Head of caudate nucleus (tissue), 42 donors: ENCODE results near the gene LRCH1.

Experiments
- DNase-seq, 42 donors: peaks; one replicate each; pipeline versions ENCODE4 v3.0.0 to v3.0.0-alpha.2; 2020 to 2021; ENCODE audit warnings: mixed read lengths in 7 of 42
- intact Hi-C: fragments of 100-400 bp; cut with DNase I; formaldehyde crosslinking; loops from one replicate; pipeline ENCODE4 v1.15.0; 2022

LRCH1 gene

DNA sequence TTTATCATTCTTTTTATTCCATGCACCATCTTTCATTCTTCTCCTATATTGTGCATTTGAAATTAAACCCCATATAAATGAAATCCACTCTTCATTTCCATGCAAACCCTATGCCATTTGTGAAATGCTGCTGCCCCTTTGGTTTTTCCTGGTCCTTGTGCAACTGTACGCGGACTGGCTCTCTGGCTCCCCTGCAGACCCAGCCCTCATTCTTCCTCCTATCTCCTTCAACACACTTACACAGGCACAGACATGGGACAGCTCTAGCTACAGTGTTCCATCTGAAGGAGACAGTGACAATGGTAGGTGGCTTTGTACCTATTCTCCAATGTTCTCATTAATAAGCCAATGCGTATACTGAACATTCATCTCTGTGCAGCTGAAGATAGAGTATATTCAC lies 162.4 kb downstream of the LRCH1 start:
- no peak for DNase-seq
- intact Hi-C loops = loop anchor here (10.0 kb wide), 1 partner anchor 161 kb away; the partner anchor contains the start of gene LRCH1

DNA sequence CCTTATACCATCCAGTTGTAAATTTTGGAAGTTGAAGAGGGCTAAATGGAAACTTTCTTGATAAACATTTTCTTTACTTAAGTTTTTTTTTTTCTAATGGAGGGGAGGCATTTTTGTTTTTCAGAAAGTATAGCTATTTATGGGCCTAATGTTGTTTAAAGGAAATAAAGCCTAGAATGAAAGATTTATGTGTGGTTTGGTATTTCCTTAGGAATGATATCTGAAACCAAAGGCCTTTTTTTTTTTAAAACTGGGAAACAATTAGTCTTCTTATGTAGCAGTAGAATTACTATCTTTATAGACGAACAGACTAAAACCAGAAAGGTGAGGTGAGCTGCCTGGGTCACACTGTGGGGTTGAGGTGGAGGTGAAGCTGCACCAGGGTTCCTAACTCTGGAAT lies 163.9 kb downstream of the LRCH1 start:
- intact Hi-C loops = loop anchor here (10.0 kb wide), 1 partner anchor 162 kb away; the partner anchor contains the start of gene LRCH1
- no peak for DNase-seq

DNA sequence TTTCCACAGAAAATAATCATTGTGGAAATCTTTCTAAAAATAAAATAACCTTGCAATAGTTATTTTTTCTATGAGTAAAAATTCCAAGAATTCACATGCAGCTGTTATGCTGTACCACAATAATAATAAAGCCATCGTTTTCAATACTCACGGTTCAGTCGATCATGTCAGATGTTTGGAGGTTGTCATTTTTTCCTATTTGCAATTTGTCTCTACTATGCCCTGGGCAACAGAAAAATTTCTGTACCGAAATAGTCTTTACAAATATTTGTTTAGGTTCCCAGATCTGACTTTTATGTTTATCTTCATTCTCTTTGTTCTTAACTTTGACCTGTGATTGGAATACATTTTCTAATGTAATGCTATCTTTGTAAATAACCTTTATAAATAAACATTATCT lies 164.3 kb downstream of the LRCH1 start:
- intact Hi-C loops = loop anchor here (10.0 kb wide), 1 partner anchor 162 kb away; the partner anchor contains the start of gene LRCH1
- no peak for DNase-seq

DNA sequence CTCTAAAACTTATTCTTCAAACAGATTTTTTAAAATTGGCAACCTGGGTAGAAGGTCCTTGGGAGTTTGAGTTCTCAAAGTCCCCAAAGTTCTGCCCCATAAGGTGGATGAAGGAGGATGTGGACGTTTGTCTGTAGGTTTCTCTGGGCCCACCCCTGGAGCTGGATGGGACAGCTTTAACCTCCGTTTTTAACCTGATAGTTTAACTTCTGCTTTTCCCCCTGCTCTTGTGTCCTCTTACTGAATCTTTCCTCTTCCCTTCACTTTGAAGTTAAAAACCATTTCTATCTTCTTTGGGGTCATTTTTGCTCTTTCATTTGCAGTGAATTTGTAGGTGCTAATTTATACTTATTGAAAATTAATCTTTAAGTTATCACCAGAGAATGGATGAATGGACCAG lies 164.9 kb downstream of the LRCH1 start:
- intact Hi-C loops = loop anchor here (10.0 kb wide), 1 partner anchor 163 kb away; the partner anchor contains the start of gene LRCH1
- no peak for DNase-seq

DNA sequence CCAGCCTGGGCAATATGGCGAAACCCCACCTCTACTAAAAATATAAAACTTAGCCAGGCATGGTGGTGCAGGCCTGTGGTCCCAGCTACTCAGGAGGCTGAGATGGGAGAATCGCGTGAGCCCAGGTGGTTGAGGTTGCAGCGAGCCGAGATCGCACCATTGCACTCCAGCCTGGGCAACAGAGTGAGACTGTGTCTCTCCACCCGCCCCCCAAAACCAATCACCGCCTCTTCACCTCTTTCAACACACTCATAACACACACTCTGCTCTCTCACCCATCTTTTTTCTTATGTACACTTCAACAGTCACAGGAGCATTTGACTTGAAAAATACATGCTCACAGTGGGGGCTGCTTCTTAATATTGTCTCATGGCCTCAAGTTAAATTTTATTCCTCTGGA lies 167.2 kb downstream of the LRCH1 start:
- no peak for DNase-seq
- intact Hi-C loops = loop anchor here (5.0 kb wide), 1 partner anchor 228 kb away; no protein-coding TSS in a partner anchor

DNA sequence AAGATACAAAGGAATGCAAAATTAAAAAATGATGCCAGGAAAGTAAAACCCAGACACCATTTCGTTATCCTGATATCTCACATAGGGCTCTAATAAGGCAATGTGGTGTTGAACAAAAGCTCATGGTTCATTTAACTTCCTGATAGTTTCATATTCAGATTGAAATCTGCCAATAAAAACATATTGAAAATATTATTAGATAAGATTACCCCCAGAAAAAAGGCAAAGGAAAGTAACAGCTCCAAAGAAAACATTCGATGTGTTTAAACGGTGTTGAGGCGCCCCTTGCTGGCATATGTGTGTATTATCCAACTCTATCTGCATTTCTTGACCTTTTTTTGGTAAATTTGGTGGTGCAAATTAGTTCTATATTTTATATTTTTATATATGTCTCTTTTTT lies 168.1 kb downstream of the LRCH1 start:
- intact Hi-C loops = loop anchor here (5.0 kb wide), 1 partner anchor 229 kb away; no protein-coding TSS in a partner anchor
- DNase-seq = peak in 36 of 42 donors; percentile 14 to 73 (median 51)

DNA sequence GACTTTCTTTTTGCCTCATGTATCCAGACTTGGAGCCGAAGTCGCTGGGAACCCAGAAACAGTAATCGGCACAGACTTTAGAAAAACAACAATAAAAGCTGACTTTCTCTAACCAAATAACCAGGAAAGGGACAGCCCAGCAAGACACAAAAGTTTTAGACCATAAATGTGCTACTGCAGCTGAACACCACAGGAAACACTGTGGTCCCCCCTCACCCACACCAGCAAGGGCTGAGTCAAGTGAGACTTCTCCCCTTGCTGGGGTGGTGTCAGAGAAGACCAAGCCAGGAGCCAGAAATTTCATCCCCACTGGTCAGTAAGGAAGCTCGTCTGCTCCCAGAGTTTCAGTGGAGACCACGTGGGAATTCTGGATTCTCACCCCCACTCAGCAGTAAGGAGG lies 173.4 kb downstream of the LRCH1 start:
- intact Hi-C loops = no loop called here
- no peak for DNase-seq

DNA sequence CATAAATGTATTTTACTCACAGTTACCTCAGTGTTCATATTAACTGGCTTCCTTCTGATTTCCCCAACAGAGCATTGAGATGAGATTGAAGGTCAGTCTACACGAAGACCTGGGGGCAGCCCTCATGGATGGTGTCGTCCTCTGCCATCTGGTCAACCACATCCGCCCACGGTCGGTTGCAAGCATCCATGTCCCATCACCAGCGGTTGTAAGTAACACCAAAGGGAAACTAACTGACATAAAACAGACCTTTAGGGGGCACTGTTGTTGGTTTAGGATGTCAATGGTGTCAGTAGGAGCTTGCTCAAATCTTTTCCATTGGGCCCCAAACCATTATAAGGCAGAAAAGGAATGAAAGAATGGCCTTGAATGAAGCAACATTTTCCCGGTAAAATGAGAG lies 175.8 kb downstream of the LRCH1 start:
- intact Hi-C loops = no loop called here
- DNase-seq = no peak

DNA sequence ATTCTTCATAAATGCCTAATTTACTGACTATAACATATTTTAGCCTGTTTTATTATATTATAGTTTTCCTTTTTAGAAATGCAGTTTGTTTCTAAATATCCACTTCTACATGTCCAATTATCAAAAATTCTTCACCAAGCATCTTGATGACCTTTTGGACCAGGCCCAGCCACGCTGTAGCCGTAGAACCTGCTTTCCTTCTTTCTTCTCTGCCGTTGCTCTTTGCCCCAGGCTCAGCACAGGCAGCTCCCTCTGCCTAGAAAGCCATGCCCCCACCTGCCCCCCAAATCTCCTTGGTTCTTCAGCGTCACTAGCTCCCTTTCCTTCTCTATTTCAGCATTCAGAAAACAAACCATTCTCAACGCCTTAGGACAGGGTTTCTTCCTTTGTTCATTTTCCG lies 178.6 kb downstream of the LRCH1 start:
- DNase-seq = no peak
- intact Hi-C loops = no loop called here

DNA sequence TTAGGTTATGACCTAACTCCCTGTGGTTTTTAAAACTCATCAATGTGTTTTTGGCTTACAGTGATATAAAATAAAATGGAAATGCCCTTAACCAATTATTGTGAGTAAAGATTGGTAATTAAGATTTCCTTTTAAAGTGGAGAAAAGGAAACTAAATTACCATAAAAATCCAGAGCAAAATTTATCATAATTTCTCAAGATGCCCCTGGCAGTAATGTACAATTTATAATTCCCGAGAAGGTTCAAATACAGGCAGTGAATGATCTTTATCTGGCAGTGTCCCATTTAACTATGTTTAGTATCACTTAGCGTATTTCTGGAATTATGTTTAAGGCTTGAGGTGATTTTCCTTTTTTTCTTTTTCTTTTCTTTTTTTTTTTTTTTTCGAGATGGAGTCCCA lies 182.5 kb downstream of the LRCH1 start:
- intact Hi-C loops = no loop called here
- DNase-seq = no peak

DNA sequence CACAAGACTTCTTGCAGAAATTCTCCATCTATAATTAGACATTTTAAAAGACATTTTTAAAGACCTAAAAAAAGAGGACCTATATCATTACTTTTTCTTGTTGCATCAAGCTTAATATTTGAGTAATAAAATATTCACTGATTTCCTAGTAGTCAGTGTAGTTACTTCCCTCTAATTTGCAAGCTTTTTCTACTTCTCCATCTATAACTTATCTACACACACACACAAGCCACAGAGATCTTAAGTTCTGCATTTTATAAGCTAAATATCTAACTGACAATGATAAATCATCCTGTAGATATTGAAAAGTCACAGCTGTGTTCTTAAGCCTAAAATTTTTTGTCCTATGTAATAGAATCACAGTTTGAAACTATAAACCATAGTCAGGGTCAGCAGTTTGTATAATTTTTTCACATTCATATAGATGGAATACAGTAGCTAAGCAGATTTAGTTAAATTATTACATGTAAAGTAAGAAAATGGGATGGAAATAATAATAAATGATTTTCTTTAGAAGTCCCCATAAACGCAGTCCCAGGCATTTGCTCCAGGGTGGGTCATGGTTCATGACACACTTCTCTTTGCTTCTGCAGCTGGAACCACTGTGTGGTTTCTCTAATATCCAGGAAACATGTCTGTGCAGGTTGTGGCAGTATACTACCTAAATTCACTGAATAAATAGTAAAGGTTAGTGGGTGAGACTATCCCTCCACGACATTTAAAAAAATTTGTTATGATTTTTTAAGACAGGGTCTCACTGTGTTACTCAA lies 183.8 kb downstream of the LRCH1 start:
- intact Hi-C loops = no loop called here

DNA sequence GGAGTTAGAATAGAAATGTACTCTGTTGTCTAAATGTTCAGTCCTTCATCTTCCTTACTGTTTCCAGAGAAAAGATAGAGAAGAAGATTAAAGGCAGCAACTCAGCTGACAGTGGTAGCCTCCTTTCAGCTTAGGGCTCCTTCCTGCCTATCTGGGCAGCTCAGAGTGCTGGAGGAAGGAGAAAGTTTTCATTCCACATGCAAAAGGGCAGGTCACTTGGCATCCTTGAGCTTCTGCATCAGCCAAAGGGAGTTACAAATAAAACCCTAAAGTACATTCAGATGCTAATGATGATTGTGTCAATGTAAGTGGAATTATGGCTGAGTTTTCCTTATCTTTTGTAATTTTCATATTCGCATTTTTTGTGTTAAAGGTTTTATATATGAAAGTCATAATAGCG lies 185.1 kb downstream of the LRCH1 start:
- intact Hi-C loops = no loop called here
- no peak for DNase-seq

More for the DNA sequence above, 183.8 kb downstream of the LRCH1 start:
- DNase-seq = no peak

DNA sequence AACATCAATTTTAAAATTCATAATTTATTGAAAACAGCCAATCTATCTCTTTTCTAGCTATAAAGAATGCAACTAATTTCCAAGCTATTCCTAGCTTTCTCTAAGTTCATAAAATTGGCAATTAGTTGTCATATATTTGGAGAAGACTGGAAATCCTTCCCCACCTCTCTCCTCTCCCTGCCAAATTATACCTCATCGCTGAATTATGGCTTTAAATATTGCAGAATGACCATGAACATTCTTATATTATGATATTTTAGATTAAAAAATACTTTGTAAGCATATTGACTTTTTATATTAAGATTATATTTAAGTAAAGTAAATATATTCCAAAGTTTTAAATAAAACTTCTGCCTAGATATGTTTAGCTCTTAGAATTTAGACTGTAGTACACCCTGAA lies 185.8 kb downstream of the LRCH1 start:
- DNase-seq = no peak
- intact Hi-C loops = no loop called here

DNA sequence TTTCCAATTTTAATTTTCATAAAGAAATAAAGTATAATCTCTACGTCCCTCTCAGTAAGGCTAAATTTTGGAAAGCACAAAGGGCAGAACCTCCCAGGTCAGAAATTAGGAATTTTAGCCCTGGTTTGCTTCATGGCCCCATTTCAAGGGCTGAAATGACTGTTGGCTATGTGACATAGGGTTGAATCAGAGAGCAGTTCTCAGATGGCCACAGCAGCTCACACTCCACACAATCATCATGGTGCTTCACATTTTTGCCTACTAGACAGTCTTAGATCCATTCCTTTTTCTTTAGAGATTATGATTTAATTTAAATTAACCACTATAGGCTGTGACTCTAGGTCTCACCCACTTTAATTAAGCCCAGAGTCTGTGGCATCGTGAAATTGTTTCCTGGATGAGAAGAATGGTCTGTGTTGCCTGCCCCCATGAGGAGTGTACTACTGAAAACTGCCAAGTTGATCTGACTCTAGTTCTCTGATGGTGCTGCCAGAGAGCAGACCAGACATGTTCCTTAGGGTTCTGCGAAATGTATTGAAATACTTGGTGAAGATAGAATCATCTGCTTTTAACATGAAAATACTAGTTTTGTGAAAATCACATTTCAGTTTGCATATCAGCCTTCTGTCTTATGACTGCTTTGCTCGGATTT lies 186.6 kb downstream of the LRCH1 start:
- no peak for DNase-seq
- intact Hi-C loops = no loop called here

DNA sequence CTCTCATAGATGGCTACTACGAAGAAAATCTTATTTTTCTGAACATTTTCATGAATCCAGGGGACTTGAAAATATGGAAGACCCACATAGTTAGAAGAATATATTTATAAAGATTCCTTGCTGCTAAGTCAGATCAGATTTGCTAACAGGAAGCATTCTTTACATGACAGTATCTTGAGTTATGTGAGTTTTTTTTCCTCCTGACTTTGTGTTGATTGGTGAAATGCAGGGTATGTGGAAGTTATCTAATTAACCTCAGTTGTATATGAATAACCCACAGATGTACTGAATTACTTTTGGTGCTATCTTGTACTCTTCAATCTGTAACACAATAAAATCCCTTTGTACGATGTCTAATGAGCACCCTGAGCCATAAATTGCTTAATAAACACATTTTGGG lies 190.2 kb downstream of the LRCH1 start:
- no peak for DNase-seq
- intact Hi-C loops = no loop called here

DNA sequence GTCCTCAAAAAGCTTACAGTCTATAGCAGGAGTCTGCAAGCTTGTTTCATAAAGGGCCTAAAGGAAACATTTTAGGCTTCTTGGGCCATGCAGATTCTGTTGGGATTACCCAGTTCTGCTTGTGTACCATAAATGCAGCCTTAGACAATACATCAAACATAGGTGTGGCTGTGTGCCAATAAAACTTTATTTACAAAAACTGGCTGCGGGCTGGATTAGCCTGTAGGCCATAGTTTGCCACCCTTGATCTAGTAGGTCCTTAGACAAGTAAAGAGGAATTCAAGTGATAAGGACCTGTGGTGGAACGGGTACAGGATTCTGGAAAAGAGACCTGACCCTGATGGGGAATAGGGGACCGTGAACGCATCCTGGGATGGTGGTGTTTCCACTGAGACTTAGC lies 192.1 kb downstream of the LRCH1 start:
- DNase-seq = no peak
- intact Hi-C loops = no loop called here

DNA sequence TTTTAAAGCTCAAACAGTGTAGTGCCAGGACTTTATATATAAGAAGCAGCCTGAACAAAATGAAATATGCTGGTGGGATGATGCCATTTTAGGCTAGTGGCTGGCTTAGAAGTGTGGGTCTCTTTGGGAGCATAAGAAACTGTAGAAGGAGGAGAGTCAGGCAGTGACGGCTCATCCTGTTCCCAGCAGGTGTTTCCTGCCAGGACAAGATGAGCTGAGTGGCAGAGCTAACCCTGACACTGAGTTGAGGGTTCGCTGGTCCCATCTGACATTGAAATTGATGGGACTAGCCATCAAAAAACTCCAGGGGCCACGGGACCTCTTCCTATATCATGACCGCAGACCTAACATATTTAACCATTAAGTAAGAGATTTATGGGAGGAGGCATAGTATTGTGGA lies 192.7 kb downstream of the LRCH1 start:
- intact Hi-C loops = no loop called here
- DNase-seq = no peak

DNA sequence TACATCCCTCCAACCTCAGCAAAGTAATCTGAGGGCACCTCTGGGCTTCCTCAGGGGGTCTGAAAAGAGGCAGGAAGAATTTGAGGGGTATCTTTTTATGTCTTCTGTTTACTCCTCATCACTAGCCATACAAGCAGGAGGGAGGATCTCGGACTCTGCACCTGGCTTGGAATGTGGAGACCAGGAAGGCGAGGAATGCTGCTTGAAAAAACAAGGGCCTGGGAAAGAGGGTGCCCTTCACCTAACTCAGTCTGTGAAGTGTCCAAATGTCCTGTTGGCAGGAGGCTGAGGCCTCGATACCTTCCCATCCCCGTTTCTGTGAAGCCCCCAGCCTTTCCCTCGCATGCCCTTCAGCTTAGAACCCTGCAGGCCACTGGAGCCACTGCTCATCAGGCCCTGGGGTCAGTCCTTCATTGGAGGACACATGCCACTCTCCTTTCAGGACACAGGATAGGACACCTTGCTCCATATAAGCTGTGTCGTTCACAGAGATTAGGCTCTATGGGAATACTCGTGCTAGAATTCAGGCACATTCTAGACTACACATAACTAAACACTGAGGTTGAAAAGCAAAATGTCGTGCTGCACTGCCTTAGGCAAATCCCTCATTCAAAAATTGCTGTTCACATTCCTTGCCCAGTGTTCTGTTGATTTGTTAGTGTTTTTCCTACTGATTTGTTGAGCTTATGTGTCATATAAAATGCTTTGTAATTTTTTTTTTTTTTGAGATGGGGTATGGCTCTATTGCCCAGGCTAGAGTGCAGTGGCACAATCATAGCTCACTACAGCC lies 194.3 kb downstream of the LRCH1 start:
- no peak for DNase-seq
- intact Hi-C loops = no loop called here

DNA sequence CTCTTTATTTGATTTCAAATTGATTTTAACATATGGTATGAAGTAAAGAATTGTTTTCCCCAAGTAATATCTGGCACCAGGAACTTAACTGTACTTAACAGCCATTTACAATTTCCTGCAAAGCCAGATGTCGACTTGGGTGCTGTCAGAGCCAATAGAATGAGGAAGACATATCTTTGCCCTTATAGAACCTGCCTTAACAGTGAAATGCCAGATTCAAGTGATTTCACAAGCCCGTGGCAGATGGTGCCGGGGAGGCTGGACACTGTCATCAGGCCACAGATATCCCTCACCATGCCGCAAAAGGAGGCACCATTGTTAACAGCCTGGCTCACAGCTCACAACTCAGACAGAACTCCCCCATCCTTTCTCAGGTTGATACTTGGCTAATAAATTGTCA lies 195.3 kb downstream of the LRCH1 start:
- intact Hi-C loops = no loop called here

DNA sequence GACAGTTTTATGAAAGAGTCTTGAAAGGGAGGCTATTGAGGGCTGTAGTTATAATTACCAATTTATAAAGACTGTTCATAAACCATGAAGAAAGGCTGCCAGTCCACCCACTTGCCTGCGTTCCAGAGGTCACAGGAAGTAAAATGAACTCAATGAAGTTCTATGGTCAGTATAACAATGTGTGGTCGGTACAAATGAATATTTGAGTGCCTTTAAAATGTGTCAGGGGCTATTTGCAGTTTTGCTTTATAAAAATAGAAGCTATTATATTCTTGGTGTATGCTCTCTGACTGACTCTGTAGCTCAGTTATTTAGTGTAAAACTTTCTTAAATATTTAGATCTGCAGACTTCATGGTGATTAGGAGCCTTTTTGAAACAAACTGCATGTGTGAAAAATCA lies 197.0 kb downstream of the LRCH1 start:
- DNase-seq = no peak
- intact Hi-C loops = no loop called here

More for the DNA sequence above, 195.3 kb downstream of the LRCH1 start:
- DNase-seq = no peak
